Measurements from ENCODE around the gene EPG5.

- TF ChIP-seq CTCF (conservative IDR thresholded peaks at IDR 0.05; ENCODE audit: low read length) (no peak), EZH2phosphoT487 (IDR thresholded peaks at IDR 0.05; ENCODE audit: borderline replicate concordance, low read depth, low read length) (no peak)
Observed at GRCh38 chr18:45852631-45853030, 114.5 kb downstream of the EPG5 start.
